Panc1 (cell line): ENCODE data around the gene ZNF723. TPM values are rescaled to one million over a fixed set of nuclear protein-coding genes. Genes with fewer than 3 reads are reported as not detected.

Experiments
- ATAC-seq: fragments of 200-7000 bp; cut with Tn5 transposase; 2 replicates; pipeline ENCODE4 v1.9.1; 2020; ENCODE audit warnings: mild to moderate bottlenecking, moderate library complexity
- BruUV-seq: library from RNA; stranded (reverse); fragments of 400-500 nt; replicated peaks from 2 replicates; lab custom pipeline; 2021; lab: Mats Ljungman, UMichigan
- CTCF ChIA-PET: fragments of 300-600 bp; sonication (Branson Sonifier 250); formaldehyde crosslinking; loops from one replicate; lab custom pipeline; 2022; ENCODE audit warnings: antibody characterized with exemption; lab: Charles Lee
- POLR2A ChIA-PET: fragments of 300-600 bp; sonication (Branson Sonifier 250); formaldehyde crosslinking; loops from one replicate; lab custom pipeline; 2022; ENCODE audit warnings: antibody characterized with exemption; lab: Charles Lee
- DNase-seq: peaks from one replicate; pipeline ENCODE4 v3.0.0-alpha.2; 2010; ENCODE audit warnings: low read depth, low spot score
- H3K27ac ChIP-seq: 2 replicates; pipeline ENCODE4 v1.5.1; 2011; ENCODE audit warnings: mild to moderate bottlenecking, low read length, inconsistent platforms
- H3K27me3 ChIP-seq: fragments of 200-500 bp; sonication (Bioruptor generic); 2 replicates; pipeline ENCODE4 v1.6.0; 2014; ENCODE audit warnings: low read length, inconsistent platforms; ENCODE audit not compliant: control insufficient read depth, insufficient read depth
- H3K36me3 ChIP-seq: fragments of 200-500 bp; sonication (Bioruptor generic); 2 replicates; pipeline ENCODE4 v1.5.1; 2014; ENCODE audit warnings: inconsistent platforms, mild to moderate bottlenecking, low read length, moderate library complexity; ENCODE audit not compliant: control insufficient read depth, insufficient read depth
- H3K4me1 ChIP-seq: 2 replicates; pipeline ENCODE4 v1.5.1; 2011; ENCODE audit warnings: inconsistent platforms, mild to moderate bottlenecking, low read length, moderate library complexity; ENCODE audit not compliant: control insufficient read depth, insufficient read depth
- H3K4me3 ChIP-seq, 2 experiments: 2 replicates each; pipeline ENCODE4 v1.5.1; 2011 to 2012; ENCODE audit warnings: low read depth in 2 of 2, low read length in 2 of 2, mild to moderate bottlenecking in 2 of 2, inconsistent platforms in 1 of 2, moderate library complexity in 1 of 2
- H3K9me3 ChIP-seq: fragments of 200-500 bp; sonication (Bioruptor generic); 2 replicates; pipeline ENCODE4 v1.5.1; 2014; ENCODE audit warnings: low read depth, mild to moderate bottlenecking, inconsistent platforms, low read length, moderate library complexity; ENCODE audit not compliant: control insufficient read depth, insufficient read depth
- POLR2AphosphoS5 ChIP-seq: IDR thresholded peaks from 2 replicates; pipeline ENCODE4 v1.6.1; 2012; ENCODE audit warnings: mild to moderate bottlenecking, low read depth, low read length, moderate library complexity
- SIN3A ChIP-seq: IDR thresholded peaks from 2 replicates; pipeline ENCODE4 v1.6.1; 2012; ENCODE audit warnings: low read depth, mild to moderate bottlenecking, low read length, moderate library complexity, borderline replicate concordance; ENCODE audit not compliant: insufficient read depth
- TCF7L2 ChIP-seq: IDR thresholded peaks from 2 replicates; pipeline ENCODE4 v1.6.1; 2011; ENCODE audit warnings: mild to moderate bottlenecking, low read depth, low read length, inconsistent platforms
- in situ Hi-C: cut with HindIII; loops from 2 replicates; pipeline ENCODE4 v1.10.0; 2016; ENCODE audit warnings: low sequenced_read_pairs, low pct_unique_long_range_greater_than_20kb
- intact Hi-C: fragments of 100-400 bp; cut with micrococcal nuclease; formaldehyde crosslinking; loops from one replicate; pipeline ENCODE4 v1.10.0; 2022; ENCODE audit not compliant: unreplicated experiment
- total RNA-seq: library from RNA; stranded (reverse); gene quantifications from one replicate; pipeline ENCODE4 v1.2.1, GENCODE V29; 2021; ENCODE audit not compliant: unreplicated experiment
- TF ChIP-seq, protein P1 (sequence below), 2 experiments: IDR thresholded peaks; 2 replicates each; pipeline ENCODE4 v1.6.1; 2011 to 2012; ENCODE audit warnings: low read depth in 2 of 2, control low read depth in 1 of 2, low read length in 1 of 2, mild to moderate bottlenecking in 1 of 2, moderate library complexity in 1 of 2; ENCODE audit not compliant: insufficient read depth in 1 of 2
- TF ChIP-seq, protein P2 (sequence below): fragments of 450-650 bp; IDR thresholded peaks from 2 replicates; pipeline ENCODE4 v1.5.1; 2017; ENCODE audit warnings: mild to moderate bottlenecking

ZNF723 gene
- total RNA-seq, 1 experiment from 2014 or later, result not detected

DNA sequence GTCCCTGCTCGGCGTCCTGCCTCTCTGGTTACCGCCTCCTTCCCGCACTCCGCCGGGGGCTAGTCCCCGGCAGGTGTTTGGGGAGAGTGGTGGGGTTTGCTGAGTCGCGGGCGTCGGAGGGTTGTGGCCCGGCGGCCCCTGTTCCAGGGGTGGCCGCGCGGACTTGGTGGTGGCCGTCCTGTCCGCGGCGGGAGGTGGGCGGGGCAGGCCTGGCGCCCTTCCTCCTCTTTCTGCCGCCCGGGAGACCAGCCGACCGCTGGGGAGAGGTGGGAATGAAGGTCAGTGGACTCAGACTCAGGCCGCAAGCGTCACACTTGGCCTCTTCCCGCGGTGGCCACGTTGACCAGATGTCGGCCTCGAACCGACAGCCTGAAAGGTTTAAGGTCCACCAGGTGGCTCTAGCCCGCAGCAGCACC, 61.8 kb downstream of the ZNF723 start:
- ATAC-seq (no peak), DNase-seq (no peak)
- Histone ChIP-seq H3K27me3 (no peaks in the 10 kb centered on the region), H3K4me1 (no peaks in the 10 kb centered on the region), H3K36me3 (no peaks in the 10 kb centered on the region), H3K27ac (no peak overlapping the region), H3K4me3 (no peak overlapping the region), H3K9me3 (no peaks in the 10 kb centered on the region)
- ChIA-PET POLR2A (no interaction called here), CTCF (no interaction called here)
- no TSS peak for BruUV-seq
- TF ChIP-seq, protein P1, sequence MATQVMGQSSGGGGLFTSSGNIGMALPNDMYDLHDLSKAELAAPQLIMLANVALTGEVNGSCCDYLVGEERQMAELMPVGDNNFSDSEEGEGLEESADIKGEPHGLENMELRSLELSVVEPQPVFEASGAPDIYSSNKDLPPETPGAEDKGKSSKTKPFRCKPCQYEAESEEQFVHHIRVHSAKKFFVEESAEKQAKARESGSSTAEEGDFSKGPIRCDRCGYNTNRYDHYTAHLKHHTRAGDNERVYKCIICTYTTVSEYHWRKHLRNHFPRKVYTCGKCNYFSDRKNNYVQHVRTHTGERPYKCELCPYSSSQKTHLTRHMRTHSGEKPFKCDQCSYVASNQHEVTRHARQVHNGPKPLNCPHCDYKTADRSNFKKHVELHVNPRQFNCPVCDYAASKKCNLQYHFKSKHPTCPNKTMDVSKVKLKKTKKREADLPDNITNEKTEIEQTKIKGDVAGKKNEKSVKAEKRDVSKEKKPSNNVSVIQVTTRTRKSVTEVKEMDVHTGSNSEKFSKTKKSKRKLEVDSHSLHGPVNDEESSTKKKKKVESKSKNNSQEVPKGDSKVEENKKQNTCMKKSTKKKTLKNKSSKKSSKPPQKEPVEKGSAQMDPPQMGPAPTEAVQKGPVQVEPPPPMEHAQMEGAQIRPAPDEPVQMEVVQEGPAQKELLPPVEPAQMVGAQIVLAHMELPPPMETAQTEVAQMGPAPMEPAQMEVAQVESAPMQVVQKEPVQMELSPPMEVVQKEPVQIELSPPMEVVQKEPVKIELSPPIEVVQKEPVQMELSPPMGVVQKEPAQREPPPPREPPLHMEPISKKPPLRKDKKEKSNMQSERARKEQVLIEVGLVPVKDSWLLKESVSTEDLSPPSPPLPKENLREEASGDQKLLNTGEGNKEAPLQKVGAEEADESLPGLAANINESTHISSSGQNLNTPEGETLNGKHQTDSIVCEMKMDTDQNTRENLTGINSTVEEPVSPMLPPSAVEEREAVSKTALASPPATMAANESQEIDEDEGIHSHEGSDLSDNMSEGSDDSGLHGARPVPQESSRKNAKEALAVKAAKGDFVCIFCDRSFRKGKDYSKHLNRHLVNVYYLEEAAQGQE (IDR thresholded peaks at IDR 0.05; ENCODE audit: insufficient read depth in 1 of 2, low read depth in 2 of 2, low read length in 1 of 2), result no peak
- no peak for TF ChIP-seq SIN3A
- TF ChIP-seq, protein P2, sequence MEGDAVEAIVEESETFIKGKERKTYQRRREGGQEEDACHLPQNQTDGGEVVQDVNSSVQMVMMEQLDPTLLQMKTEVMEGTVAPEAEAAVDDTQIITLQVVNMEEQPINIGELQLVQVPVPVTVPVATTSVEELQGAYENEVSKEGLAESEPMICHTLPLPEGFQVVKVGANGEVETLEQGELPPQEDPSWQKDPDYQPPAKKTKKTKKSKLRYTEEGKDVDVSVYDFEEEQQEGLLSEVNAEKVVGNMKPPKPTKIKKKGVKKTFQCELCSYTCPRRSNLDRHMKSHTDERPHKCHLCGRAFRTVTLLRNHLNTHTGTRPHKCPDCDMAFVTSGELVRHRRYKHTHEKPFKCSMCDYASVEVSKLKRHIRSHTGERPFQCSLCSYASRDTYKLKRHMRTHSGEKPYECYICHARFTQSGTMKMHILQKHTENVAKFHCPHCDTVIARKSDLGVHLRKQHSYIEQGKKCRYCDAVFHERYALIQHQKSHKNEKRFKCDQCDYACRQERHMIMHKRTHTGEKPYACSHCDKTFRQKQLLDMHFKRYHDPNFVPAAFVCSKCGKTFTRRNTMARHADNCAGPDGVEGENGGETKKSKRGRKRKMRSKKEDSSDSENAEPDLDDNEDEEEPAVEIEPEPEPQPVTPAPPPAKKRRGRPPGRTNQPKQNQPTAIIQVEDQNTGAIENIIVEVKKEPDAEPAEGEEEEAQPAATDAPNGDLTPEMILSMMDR, result no peak
- in situ Hi-C loops, result no loop called here
- intact Hi-C loops, result no loop called here

DNA sequence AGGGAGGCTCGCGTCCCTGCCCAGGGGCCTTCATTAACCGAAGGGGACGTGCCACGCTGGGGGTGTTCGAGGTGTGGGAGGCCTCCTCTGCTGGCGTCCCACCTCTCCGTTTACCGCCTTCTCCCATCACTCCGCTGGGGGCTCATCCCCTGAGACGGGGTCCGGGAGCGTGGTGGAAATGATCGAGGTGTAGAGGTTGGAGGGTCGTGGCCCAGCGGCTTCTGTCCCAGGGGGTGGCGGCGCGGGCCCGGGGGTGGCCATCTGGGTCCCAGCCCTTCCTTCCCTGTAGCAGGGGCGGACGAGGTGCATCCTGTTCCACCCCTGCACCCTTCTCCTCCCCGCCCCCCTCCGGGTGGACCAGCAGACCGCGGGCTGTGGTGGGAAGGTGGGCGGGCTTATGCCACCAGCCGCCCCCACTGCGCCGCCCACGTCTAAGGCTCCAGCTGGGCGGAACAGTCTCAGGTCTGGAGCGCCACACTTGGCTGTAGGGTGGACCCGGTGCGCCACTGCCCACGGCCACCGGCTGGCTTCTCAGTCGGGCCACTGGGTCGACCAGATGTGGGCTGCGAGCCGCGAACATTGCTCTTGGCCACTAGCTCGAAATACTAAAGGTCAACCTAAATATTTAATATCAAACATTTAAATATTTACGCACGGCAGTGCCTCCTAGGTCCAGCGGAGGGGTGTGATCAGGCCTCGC, 69.5 kb downstream of the ZNF723 start:
- ATAC-seq (no peak), DNase-seq (no peak)
- POLR2A ChIA-PET, result no interaction called here
- H3K9me3 ChIP-seq, result no peaks in the 10 kb centered on the region
- intact Hi-C loops (no loop called here), in situ Hi-C loops (no loop called here)
- TF ChIP-seq TCF7L2, result no peak
- TF ChIP-seq, protein P1 (IDR thresholded peaks at IDR 0.05; ENCODE audit: insufficient read depth in 1 of 2, low read depth in 2 of 2, low read length in 1 of 2), result no peak
- TF ChIP-seq POLR2AphosphoS5, result no peak
- TF ChIP-seq, protein P2, result no peak
- TF ChIP-seq SIN3A, result no peak
- CTCF ChIA-PET, result no interaction called here
- no peak overlapping the region for H3K4me3 ChIP-seq
- H3K4me1 ChIP-seq, result no peaks in the 10 kb centered on the region
- H3K36me3 ChIP-seq, result no peaks in the 10 kb centered on the region
- no peaks in the 10 kb centered on the region for H3K27me3 ChIP-seq
- no peak overlapping the region for H3K27ac ChIP-seq
- BruUV-seq, result no TSS peak
